ENCODE results near the gene SH2D3C.

SH2D3C gene

DNA sequence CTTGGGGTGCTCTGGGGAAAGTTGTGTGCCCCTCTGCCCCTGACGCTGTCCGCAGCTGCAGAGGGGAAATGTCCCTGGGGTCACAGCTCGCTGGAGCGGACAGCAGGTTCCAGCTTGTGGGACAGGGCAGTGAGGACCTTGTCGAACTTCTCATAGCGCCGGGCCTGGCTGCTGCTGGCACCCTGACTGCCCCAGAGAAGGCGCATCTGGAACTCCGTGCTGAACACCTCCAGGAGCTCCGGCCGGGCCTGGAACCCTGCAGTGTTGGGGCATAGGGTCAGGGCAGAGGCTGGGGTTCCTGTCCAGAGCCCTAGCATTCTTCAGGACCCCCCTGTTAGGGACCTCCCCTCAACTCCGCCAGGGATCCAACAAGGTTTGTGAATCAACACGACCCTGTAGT is 39.8 kb downstream of the SH2D3C start:
- TF ChIP-seq CTCF (IDR thresholded peaks at IDR 0.05; ENCODE audit: insufficient read depth, low read length, poor library complexity, severe bottlenecking) (no peak), EZH2phosphoT487 (conservative IDR thresholded peaks at IDR 0.05; ENCODE audit: low read length) (no peak)
- Histone ChIP-seq H4K20me1 (ENCODE audit: low read depth, low read length) (no peaks in the 10 kb centered on the region), H3K36me3 (ENCODE audit: low read length) (no peaks in the 10 kb centered on the region), H3K27me3 (ENCODE audit: low read length) (no peaks in the 10 kb centered on the region), H3K9me3 (ENCODE audit: insufficient read depth, low read length) (no peaks in the 10 kb centered on the region), H3K9ac (ENCODE audit: low read length) (no peak overlapping the region), H2AFZ (ENCODE audit: low read depth, low read length, severe bottlenecking) (no peak overlapping the region), H3K27ac (ENCODE audit: low read depth, low read length) (no peak overlapping the region), H3K9me2 (replicated peaks; ENCODE audit: insufficient read depth, low read length) (no peaks in the 10 kb centered on the region), H3K4me2 (ENCODE audit: low read depth, low read length, poor library complexity, severe bottlenecking) (no peak overlapping the region), H3F3A (ENCODE audit: insufficient read depth) (peaks cover 1% of the 10 kb centered on the region; the same call in 1 of the 2 replicates), H3K4me3 (ENCODE audit: insufficient read depth, low read length, poor library complexity, severe bottlenecking) (no peak overlapping the region), H3K79me2 (ENCODE audit: insufficient read depth, low read length) (no peaks in the 10 kb centered on the region)

- TF ChIP-seq EZH2phosphoT487 (conservative IDR thresholded peaks at IDR 0.05; ENCODE audit: low read length) (no peak), CTCF (IDR thresholded peaks at IDR 0.05; ENCODE audit: insufficient read depth, low read length, poor library complexity, severe bottlenecking) (no peak)
- H3K4me2 ChIP-seq (ENCODE audit: low read depth, low read length, poor library complexity, severe bottlenecking) = peak overlapping the region; percentile 27
Measured at GRCh38 chr9:127735530-127736185, 42.8 kb downstream of the SH2D3C start.

DNA sequence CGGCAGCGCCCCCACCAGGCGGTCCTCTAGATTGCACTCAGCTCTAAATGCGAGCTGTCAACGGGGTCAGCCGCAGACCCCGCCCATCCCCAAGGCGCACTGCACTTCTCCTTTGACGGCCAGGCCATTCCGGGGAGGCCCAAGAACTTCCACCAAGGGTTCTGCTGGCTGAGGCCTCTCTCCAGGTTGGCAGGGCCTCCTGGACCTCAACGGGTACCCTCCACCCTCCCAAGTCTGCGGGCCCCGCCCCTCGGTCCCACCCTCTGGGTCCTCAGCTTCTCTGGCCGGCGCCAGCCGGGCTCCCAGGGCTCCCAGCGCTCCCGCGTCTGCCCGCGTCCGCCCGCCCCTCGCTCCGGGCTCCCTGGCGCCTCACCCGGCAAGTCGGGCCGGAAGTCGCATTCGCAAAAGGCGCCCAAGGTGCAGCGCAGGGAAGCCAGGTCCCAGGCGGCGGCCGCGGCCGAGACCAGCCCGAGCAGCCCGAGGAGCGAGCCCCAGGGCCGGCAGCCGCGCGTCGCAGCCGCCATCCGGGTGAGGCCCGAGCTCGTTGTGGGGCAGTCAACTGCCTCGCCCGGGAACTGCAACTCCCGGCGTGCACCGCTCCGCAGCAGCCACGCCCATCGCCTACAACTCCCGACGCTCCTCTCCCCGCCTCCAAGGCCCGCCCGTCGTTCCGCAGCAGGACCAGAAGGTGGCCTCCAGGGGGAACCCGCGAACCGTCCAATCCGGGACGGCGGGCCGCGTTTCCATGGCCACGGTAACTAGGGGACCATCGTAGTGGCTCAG is 43.5 kb downstream of the SH2D3C start, which contains the start of gene TOR2A:
Gene TOR2A, minus strand, starts transcription at position 548 of the 783 bp plus-strand sequence. Its CDS starts 24 bp downstream, at position 524.
- Histone ChIP-seq H3K4me3 (ENCODE audit: insufficient read depth, low read length, poor library complexity, severe bottlenecking) (peak within 1 kb of the TSS; percentile 80), H3F3A (ENCODE audit: insufficient read depth) (peaks cover 3% of the 10 kb centered on the region; the same call in 1 of the 2 replicates), H3K36me3 (ENCODE audit: low read length) (no peaks in the 10 kb centered on the region), H3K9me2 (replicated peaks; ENCODE audit: insufficient read depth, low read length) (no peaks in the 10 kb centered on the region), H3K9ac (ENCODE audit: low read length) (peak within 1 kb of the TSS; percentile 78), H2AFZ (ENCODE audit: low read depth, low read length, severe bottlenecking) (peak within 1 kb of the TSS; percentile 85), H3K27me3 (ENCODE audit: low read length) (no peaks in the 10 kb centered on the region), H3K79me2 (ENCODE audit: insufficient read depth, low read length) (no peaks in the 10 kb centered on the region), H4K20me1 (ENCODE audit: low read depth, low read length) (no peaks in the 10 kb centered on the region), H3K4me2 (ENCODE audit: low read depth, low read length, poor library complexity, severe bottlenecking) (peak within 1 kb of the TSS; percentile 65), H3K9me3 (ENCODE audit: insufficient read depth, low read length) (no peaks in the 10 kb centered on the region), H3K27ac (ENCODE audit: low read depth, low read length) (peak within 1 kb of the TSS; percentile 73)
- TF ChIP-seq EZH2phosphoT487 (conservative IDR thresholded peaks at IDR 0.05; ENCODE audit: low read length) (no peak), CTCF (IDR thresholded peaks at IDR 0.05; ENCODE audit: insufficient read depth, low read length, poor library complexity, severe bottlenecking) (peak; percentile 92)

More at GRCh38 chr9:127735530-127736185, 42.8 kb downstream of the SH2D3C start:
- Histone ChIP-seq H3K79me2 (ENCODE audit: insufficient read depth, low read length) (no peaks in the 10 kb centered on the region), H3K27ac (ENCODE audit: low read depth, low read length) (no peak overlapping the region), H4K20me1 (ENCODE audit: low read depth, low read length) (no peaks in the 10 kb centered on the region), H2AFZ (ENCODE audit: low read depth, low read length, severe bottlenecking) (no peak overlapping the region), H3K9ac (ENCODE audit: low read length) (no peak overlapping the region), H3K36me3 (ENCODE audit: low read length) (no peaks in the 10 kb centered on the region), H3K9me2 (replicated peaks; ENCODE audit: insufficient read depth, low read length) (no peaks in the 10 kb centered on the region), H3F3A (ENCODE audit: insufficient read depth) (peaks cover 3% of the 10 kb centered on the region; the same call in 1 of the 2 replicates), H3K4me3 (ENCODE audit: insufficient read depth, low read length, poor library complexity, severe bottlenecking) (no peak overlapping the region), H3K27me3 (ENCODE audit: low read length) (no peaks in the 10 kb centered on the region), H3K9me3 (ENCODE audit: insufficient read depth, low read length) (no peaks in the 10 kb centered on the region)

Measured in SU-DHL-6 (cell line).